GM12874 (cell line): ENCODE results near the gene DNAH8.
A peak's percentile ranks its signal among the peaks of the same experiment; 100 is the strongest.

ENCODE experiments used
- CTCF ChIP-seq: IDR thresholded peaks from 2 replicates; pipeline ENCODE4 v1.5.1; 2011; ENCODE audit warnings: low read depth, mild to moderate bottlenecking, control low read depth, low read length, moderate library complexity; ENCODE audit not compliant: insufficient read depth

The DNAH8 gene

GRCh38 chr6:38929560-38929959, 214.4 kb downstream of the DNAH8 start:
- no peak for TF ChIP-seq CTCF

GRCh38 chr6:38933426-38933825, 218.3 kb downstream of the DNAH8 start:
- TF ChIP-seq CTCF: 0 out of 2 replicates have a peak, but pooled peaks have one; percentile 10

GRCh38 chr6:38935051-38935450, 219.9 kb downstream of the DNAH8 start:
- TF ChIP-seq CTCF: no peak

GRCh38 chr6:38937839-38938613, 222.9 kb downstream of the DNAH8 start:
- no peak for TF ChIP-seq CTCF

GRCh38 chr6:38938741-38939140, 223.6 kb downstream of the DNAH8 start:
- no peak for TF ChIP-seq CTCF

GRCh38 chr6:38942442-38942841, 227.3 kb downstream of the DNAH8 start:
- no peak for TF ChIP-seq CTCF

- TF ChIP-seq CTCF: no peak
Measured at GRCh38 chr6:38942965-38943364, 227.9 kb downstream of the DNAH8 start.
